NOMO-1 treated with dmso at 0.1 percent for 144 hours (cell line): ENCODE measurements around the gene COMT.
"Not testable (repeated sequence)": the region's sequence is repeated elsewhere in the genome, so short reads cannot be mapped to it uniquely, and the experiment has no call there.

Source experiments
- DNase-seq: peaks from one replicate; lab custom pipeline; 2025; ENCODE audit not compliant: unreplicated experiment; lab: John Stamatoyannopoulos, UW

COMT gene

DNA sequence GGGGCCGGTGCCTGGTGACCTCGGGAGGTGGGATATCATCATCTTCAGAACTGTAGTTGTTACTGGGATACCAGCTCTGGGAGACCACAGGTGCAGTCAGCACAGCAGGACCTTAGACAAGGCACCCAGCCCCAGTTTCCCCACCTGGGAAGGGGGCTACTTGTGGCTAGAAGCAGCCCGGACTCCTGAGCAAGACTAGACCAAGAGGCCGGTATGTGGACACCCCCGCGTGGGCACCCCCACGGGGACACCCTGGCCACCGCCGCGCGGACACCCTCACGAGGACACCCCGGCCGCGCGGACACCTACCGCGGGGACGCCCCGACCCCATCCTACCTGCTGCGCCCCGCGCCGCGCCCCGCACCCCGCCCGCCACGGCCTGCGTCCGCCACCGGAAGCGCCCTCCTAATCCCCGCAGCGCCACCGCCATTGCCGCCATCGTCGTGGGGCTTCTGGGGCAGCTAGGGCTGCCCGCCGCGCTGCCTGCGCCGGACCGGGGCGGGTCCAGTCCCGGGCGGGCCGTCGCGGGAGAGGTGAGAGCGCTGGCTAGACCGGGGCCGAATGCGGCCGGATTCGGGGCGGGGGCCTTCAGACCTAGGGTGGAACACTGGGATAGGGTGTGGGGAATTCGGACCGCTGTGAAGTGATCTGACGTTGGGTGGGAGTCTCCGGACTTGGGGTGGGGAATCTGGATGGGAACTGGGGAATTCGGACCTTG is at the start of gene COMT, which contains the start of gene TXNRD2:
Gene COMT, plus strand, starts transcription at position 408 of the 718 bp plus-strand sequence. CDS start 20,755 bp downstream, outside the sequence.
Gene TXNRD2, minus strand, starts transcription at position 454 of the 718 bp plus-strand sequence. Its CDS starts 15 bp downstream, at position 439.
- peak; percentile 43 for DNase-seq

DNA sequence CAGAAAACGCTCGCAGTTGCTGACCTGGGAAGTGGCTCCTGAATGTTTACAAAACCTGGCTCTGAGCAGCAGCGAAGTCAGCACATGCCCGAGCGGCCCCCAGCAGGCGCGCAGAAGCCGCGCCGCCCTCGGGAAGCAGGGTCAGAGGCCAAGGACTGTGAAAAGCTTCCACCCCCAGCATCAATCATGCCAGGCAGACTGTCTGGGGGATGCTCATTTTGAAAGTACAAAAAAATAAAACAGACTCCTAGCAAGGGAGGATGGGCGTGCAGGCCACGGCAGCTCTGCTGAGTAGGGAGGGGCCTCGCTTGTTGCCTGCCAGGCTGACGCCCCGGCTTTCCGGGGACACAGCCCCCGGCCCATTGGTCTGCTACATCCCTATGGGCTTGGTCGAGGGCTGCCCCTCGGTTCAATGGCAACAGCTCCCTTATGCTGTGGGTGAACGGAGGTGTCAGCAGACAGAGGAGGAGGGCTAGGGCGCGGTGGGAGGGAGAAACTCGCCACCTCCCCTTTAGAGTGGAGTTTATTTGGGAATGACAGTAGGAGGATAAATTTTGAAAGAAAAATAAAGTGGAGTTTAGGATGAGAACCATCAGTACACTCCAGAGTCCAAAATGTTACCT is 49.2 kb upstream of the COMT start:
- no peak for DNase-seq

DNA sequence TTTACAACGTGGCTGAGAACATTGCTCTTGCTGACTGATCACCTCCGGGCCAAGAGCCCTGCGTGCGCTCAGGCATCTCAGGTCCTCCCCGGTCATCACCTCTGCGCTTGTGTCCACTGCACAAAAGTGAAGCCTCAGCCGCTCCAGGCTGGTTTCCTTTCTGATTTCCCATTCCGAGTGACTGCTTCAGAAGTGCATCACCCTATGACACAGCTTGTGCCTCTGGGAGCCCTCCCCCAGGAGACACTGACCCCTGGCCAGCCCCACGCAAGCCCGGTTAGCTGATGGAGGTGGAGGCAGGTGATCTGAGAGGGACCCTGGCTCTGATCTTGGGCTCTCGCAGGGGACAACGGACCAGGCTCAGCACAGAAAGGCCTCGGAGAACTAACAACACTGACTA is 48.6 kb upstream of the COMT start:
- DNase-seq, result no peak

- no peak for DNase-seq
These were observed 48.2 kb upstream of the COMT start for GRCh38 chr22:19893363-19893762.

- DNase-seq, result no peak
These were observed 46.3 kb upstream of the COMT start for GRCh38 chr22:19895160-19895849.

DNA sequence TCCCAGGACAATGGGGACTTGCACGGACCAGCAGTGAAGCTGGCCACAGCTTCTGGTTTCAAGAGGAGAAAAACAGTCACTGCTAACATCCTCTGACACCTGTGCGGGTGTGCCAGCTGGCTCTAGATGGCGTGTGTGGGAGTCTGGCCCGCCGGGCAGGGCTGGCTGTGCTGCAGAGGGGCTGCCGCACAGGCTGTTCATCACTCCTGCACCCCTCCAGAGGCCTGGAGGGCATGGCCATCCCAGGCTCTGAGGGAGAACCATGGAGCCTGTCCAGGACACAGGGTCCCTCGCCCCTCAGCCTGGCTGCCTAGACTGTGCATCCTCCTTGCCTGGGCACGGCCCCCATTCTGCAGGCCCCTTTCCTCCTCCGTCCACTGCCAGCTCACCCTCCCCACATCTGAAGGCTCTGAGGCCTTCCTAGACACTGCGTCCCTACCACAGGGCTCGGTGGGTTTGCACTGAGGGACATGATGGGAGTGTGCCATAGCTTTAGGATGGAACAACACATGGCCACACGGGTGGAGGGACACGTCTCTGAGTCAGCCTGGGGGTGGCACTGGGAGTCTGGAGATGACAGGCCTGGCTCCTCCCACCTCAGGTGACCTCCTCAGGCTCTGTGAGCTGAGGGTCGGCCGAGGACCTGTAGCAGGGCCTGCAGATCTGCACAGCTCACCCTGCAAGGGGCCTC is 44.8 kb upstream of the COMT start:
- DNase-seq, result no peak

GRCh38 chr22:19897726-19898125 is 43.8 kb upstream of the COMT start:
- DNase-seq, result no peak

DNA sequence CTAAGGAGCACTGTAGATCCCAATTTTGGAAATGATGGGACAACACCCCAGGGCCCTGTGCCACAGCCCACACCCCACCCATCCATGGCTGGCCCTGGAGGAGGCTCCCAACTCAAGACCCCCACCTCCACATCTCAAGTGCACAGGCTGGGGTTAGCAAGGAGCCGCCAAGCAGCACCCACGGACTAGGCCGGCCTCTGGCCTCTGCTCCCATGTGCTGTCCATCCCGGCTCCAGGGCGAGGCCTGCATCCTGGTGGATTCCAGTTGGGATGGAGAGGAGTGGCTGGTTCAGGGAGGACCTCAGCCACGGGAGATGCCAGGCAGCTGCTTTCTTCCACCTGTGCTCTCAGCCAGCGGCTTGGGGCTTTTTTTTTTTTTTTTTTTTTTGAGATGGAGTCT is 43.4 kb upstream of the COMT start:
- DNase-seq, result no peak

DNA sequence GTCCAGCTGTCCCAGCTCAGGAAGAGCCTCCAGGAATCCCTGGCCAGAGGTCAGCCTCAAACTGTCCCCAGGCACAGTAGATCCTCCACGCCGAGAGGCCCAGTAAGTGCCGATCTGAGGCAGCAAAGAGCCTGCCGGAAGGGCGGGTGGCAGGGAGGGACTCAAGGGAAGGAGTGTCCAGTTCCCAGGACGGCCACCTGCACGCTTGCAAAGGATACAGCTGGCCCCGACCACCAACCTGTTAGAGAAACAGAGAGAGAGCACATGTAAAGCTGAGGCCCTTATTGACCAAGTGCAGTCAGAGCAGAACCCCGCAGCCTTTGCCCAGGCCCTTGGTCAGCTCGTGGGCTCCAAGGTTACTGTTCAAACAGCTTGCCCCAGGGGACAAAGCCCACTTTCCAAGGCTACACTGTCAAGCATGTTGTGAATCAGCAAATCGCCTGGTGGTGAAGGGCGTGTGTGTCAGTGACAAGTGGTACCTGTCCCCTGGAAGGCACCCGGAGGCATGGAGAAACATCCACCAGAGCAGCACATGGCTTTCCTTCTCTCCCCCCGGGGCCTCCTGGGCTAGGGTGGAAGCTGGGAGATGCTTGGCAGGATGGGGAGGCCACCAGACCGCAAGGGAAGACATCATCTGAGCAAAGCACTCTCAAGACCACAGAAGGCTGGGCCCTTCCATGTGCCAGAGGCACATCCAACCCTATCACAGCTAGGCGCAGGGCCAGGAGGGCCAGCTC is 42.6 kb upstream of the COMT start:
- no peak for DNase-seq

GRCh38 chr22:19900707-19901436 is 40.7 kb upstream of the COMT start:
- no peak for DNase-seq

GRCh38 chr22:19901577-19902244 is 39.9 kb upstream of the COMT start:
- no peak for DNase-seq

DNA sequence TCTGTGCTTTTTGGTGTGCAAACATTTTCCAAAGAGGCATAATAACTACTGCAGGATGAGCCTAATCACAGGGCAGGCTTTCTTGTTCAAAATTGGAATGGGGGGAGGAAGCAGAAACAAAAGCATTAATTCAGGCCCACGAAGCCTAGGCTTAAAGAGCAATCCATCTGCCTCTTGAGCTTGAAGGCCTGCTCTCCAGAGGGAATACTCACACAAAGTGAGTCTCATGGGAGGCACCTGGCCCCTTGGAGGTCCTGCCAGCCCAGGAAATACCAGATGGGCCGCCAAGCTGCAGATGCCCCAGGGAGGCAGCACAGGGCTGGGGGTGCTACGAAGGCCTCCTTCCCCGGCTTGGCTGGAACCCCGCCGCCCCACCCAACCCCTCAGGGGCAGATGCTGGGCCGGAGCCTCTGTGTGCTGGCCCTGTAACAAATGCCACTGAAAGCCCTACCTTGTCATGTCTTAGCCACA is 39.3 kb upstream of the COMT start:
- no peak for DNase-seq

DNA sequence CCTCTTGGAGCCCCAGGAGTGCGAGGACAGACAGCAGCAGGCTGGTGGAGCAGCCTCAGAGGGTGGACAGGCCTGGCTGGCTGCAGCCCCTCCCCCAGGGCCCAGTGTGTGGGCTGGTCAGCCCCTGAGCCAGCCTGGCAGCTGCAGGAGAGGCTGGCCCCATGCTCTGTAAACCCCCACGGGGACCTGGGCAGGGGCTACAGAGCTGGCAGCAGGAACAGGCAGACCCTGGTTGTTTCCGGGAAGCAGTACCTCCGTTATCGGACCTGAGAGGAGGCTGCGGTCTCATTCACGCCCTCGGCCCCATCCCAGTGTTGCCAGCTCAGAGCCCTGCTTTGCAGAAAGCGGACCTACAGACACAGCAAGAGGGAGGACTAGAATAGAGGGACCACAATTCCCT is 38.5 kb upstream of the COMT start:
- no peak for DNase-seq

DNA sequence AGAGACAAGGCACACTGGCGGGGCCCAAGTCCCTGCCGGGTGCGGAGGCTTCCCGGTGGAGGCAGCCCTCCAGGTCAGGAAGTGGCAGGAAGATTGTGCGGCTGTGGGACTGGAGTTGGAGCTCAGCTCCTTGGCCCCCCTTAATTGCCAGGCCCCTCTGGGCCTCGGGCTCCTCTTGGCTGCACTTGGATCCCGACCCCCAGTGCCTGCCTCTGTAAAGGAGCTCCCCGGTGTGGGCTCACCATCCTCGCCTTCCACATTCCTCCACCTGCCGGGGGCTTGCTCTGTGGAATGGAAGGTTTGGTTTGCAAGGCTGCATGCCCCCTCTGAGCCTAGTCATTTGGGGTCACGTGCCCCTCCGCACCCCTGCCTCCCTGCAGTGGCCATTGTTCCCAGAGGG is 38.1 kb upstream of the COMT start:
- DNase-seq, result no peak

DNA sequence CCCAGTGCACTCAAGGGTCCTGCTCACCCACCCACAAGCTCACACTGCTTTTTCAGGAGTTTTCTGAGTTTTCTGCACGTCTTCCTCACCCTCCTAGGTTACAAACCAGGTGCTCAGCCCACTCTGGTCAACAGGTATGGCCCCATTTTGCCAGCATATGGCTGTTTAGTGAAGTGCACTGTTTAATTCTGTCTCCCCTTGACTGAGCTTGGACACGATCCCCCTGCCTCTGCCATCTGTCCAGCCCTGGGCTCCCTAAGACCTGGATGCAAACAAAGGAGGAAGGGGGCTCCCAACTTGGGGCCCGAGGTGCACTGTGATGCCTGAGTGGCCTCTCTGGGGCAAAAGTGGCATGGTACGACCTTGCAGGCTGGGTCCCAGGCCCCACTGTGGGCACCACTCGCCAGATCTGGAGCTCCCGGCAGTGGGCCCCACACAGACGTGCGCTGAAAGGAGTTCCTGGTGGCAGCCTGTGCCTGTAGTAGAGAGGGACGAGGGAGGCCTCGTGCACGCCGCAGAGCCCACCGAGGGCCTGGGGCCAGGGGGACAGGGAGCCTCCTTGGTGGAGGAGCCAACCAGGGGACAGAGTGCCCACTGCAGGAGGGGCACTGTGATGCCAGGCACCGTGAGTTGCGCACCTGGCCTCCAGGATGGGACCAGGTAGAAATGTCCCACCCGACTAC is 37.3 kb upstream of the COMT start:
- DNase-seq, result no peak

DNA sequence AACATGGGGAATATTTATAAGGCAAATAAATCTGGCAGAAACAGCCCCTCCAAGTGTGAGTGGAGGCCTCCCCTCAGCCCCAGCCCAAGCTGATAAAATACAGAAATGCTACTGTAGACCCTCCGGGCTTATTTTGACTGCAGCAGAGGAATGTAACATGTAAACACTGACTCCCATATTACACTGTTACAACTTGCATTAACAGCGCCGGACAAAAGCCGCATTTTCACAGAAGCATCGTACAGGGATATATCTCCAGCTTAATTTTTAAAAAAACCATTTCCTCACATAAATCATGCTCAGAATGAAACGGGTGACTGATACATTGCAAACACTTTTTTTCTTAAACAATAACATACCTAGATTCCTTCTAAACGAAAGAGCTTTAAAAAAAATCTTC is 36.6 kb upstream of the COMT start:
- no peak for DNase-seq

- no peak for DNase-seq
These were observed 36.0 kb upstream of the COMT start for GRCh38 chr22:19905347-19906276.

- DNase-seq, result not testable (repeated sequence)
These were observed 34.7 kb upstream of the COMT start for GRCh38 chr22:19906864-19907263.
